MM.1S (cell line): ENCODE data around the gene MAEA.

Source experiments
- DNase-seq: peaks from one replicate; pipeline ENCODE4 v3.0.0-alpha.2; 2015
- H2AFZ ChIP-seq: fragments of 300-600 bp; sonication (generic); 2 replicates; pipeline ENCODE4 v1.6.0; 2016; ENCODE audit warnings: antibody characterized with exemption, low read length
- H3F3A ChIP-seq: fragments of 300-600 bp; sonication (generic); 2 replicates; pipeline ENCODE4 v1.6.1; 2016; ENCODE audit warnings: mild to moderate bottlenecking, antibody characterized with exemption, low read length, moderate library complexity, mixed read lengths; ENCODE audit not compliant: insufficient read depth
- H3K27ac ChIP-seq: fragments of 300-600 bp; sonication (generic); 2 replicates; pipeline ENCODE4 v1.5.1; 2016; ENCODE audit warnings: mild to moderate bottlenecking, low read length
- H3K27me3 ChIP-seq: fragments of 300-600 bp; sonication (generic); replicated peaks from 2 replicates; pipeline ENCODE4 v1.6.0; 2016; ENCODE audit warnings: low read length; ENCODE audit not compliant: insufficient read depth
- H3K36me3 ChIP-seq: fragments of 300-600 bp; sonication (generic); replicated peaks from 2 replicates; pipeline ENCODE4 v1.6.1; 2016; ENCODE audit warnings: mild to moderate bottlenecking, low read length, mixed read lengths; ENCODE audit not compliant: insufficient read depth
- H3K4me1 ChIP-seq: fragments of 300-600 bp; sonication (generic); 2 replicates; pipeline ENCODE4 v1.6.1; 2016; ENCODE audit warnings: low read length, mixed read lengths
- H3K4me2 ChIP-seq: fragments of 300-600 bp; sonication (generic); 2 replicates; pipeline ENCODE4 v1.6.0; 2016; ENCODE audit warnings: low read depth, low read length
- H3K4me3 ChIP-seq: fragments of 300-600 bp; sonication (generic); 2 replicates; pipeline ENCODE4 v1.5.1; 2016; ENCODE audit warnings: low read length, mixed read lengths
- H3K79me2 ChIP-seq: fragments of 300-600 bp; sonication (generic); 2 replicates; pipeline ENCODE4 v1.6.1; 2016; ENCODE audit warnings: mixed run types, low read length, mixed read lengths
- H3K9ac ChIP-seq: fragments of 300-600 bp; sonication (generic); 2 replicates; pipeline ENCODE4 v1.6.1; 2016; ENCODE audit warnings: low read length, mixed read lengths
- H3K9me2 ChIP-seq: fragments of 300-600 bp; sonication (generic); replicated peaks from 2 replicates; pipeline ENCODE4 v1.6.1; 2016; ENCODE audit warnings: mild to moderate bottlenecking, low read length, mixed read lengths; ENCODE audit not compliant: insufficient read depth
- H3K9me3 ChIP-seq: fragments of 300-600 bp; sonication (generic); replicated peaks from 2 replicates; pipeline ENCODE4 v1.6.1; 2016; ENCODE audit warnings: mild to moderate bottlenecking, low read length, mixed read lengths; ENCODE audit not compliant: insufficient read depth
- H4K20me1 ChIP-seq: fragments of 300-600 bp; sonication (generic); 2 replicates; pipeline ENCODE4 v1.6.1; 2016; ENCODE audit warnings: mild to moderate bottlenecking, low read length, moderate library complexity, mixed read lengths; ENCODE audit not compliant: insufficient read depth
- CTCF ChIP-seq: fragments of 300-600 bp; sonication (generic); IDR thresholded peaks from 2 replicates; pipeline ENCODE4 v1.5.1; 2016; ENCODE audit warnings: antibody characterized with exemption, low read length, mixed read lengths
- EZH2 ChIP-seq: fragments of 300-600 bp; sonication (generic); optimal IDR thresholded peaks from 2 replicates; pipeline ENCODE3; 2017; ENCODE audit warnings: low read depth, mild to moderate bottlenecking, antibody characterized with exemption, low read length, mixed read lengths
- EZH2phosphoT487 ChIP-seq: fragments of 300-600 bp; sonication (generic); IDR thresholded peaks from 2 replicates; pipeline ENCODE4 v1.6.1; 2018; ENCODE audit warnings: antibody characterized with exemption, low read length

MAEA gene

GRCh38 chr4:1328267-1329155, 38.8 kb downstream of the MAEA start:
- Histone ChIP-seq H2AFZ (no peak overlapping the region), H3K36me3 (no peaks in the 10 kb centered on the region), H3K27ac (no peak overlapping the region), H3K4me2 (no peak overlapping the region), H3K9ac (no peak overlapping the region), H3K4me3 (no peak overlapping the region), H4K20me1 (no peaks in the 10 kb centered on the region), H3F3A (no peaks in the 10 kb centered on the region), H3K4me1 (no peaks in the 10 kb centered on the region), H3K9me3 (no peaks in the 10 kb centered on the region), H3K79me2 (peaks cover 25% of the 10 kb centered on the region), H3K27me3 (no peaks in the 10 kb centered on the region), H3K9me2 (no peaks in the 10 kb centered on the region)
- no peak for DNase-seq
- TF ChIP-seq CTCF (no peak), EZH2 (no peak), EZH2phosphoT487 (no peak)

GRCh38 chr4:1329408-1330371, 40.0 kb downstream of the MAEA start:
- no peaks in the 10 kb centered on the region for H3K27me3 ChIP-seq
- H3K36me3 ChIP-seq, result no peaks in the 10 kb centered on the region
- no peak overlapping the region for H3K4me3 ChIP-seq
- TF ChIP-seq CTCF, result no peak
- TF ChIP-seq EZH2phosphoT487, result no peak
- no peak for TF ChIP-seq EZH2
- no peaks in the 10 kb centered on the region for H4K20me1 ChIP-seq
- no peak overlapping the region for H3K9ac ChIP-seq
- H3F3A ChIP-seq, result no peaks in the 10 kb centered on the region
- H3K4me2 ChIP-seq, result no peak overlapping the region
- peaks cover 22% of the 10 kb centered on the region for H3K79me2 ChIP-seq
- H3K9me3 ChIP-seq, result no peaks in the 10 kb centered on the region
- no peaks in the 10 kb centered on the region for H3K4me1 ChIP-seq
- no peak for DNase-seq
- no peak overlapping the region for H2AFZ ChIP-seq
- H3K27ac ChIP-seq, result no peak overlapping the region
- no peaks in the 10 kb centered on the region for H3K9me2 ChIP-seq

DNA sequence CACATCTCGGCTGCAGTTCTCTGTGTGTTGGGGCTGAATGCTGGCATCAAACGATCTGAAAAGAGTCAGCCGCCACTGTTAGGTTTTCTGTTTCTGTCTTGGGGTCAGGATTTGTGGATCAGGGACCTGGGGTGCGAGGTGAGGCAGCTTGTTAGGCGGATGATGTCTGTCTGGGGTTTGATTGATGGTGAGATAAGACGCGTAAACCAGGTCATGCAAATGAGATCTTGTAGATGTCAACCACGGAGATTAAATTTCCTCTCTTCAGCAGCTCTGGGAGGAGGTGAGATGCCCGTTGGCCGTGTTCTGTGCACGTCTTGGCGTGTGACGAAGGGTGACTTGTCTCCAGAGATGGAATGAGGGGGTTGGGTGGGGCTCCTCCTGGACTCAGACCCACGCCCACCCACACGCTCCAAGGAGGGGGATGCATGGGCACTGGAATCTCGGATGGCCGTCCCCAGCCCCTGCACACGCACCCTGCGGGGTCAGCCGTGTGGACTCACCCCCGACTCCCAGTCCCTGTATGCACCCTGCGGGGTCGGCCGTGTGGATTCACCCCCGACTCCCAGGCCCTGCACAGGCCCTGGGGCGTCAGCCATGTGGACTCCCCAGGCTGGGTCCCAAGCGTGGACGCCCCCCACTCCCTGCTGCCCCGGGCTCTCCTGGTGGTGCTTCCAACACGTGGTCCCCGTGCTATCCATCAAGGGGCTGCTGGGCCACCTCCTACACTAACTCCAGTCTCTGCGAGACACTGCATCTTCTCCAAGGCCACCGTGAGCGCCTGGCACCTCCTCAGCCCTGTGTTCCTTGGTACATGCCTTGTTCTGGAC, 41.3 kb downstream of the MAEA start:
- Histone ChIP-seq H3K9ac (no peak overlapping the region), H3K79me2 (peaks cover 22% of the 10 kb centered on the region), H3K36me3 (no peaks in the 10 kb centered on the region), H3K4me2 (no peak overlapping the region), H3F3A (no peaks in the 10 kb centered on the region), H3K27me3 (no peaks in the 10 kb centered on the region), H3K4me1 (no peaks in the 10 kb centered on the region), H3K27ac (no peak overlapping the region), H2AFZ (no peak overlapping the region), H3K4me3 (no peak overlapping the region), H4K20me1 (no peaks in the 10 kb centered on the region), H3K9me3 (no peaks in the 10 kb centered on the region), H3K9me2 (no peaks in the 10 kb centered on the region)
- DNase-seq, result no peak
- no peak for TF ChIP-seq EZH2
- no peak for TF ChIP-seq EZH2phosphoT487
- TF ChIP-seq CTCF, result no peak
